ENCODE measurements around the gene FCER1G. TPM values are rescaled to one million over a fixed set of nuclear protein-coding genes. Genes with fewer than 3 reads are reported as not detected.

FCER1G gene
- total and polyA plus RNA-seq, 2 of the 8 experiments (the other 6 are each of a cell fraction or from before 2014, with no cell fraction given): 1.6 TPM; not detected in 1

GRCh38 chr1:161235957-161236775, 21.1 kb downstream of the FCER1G start (continued):
- TF ChIP-seq PHF8 (conservative IDR thresholded peaks at IDR 0.05; ENCODE audit: low read depth, low read length) (no peak), TAF7 (optimal IDR thresholded peaks at IDR 0.05; ENCODE audit: borderline replicate concordance, low read depth, low read length) (no peak), HDAC6 (IDR thresholded peaks at IDR 0.05; ENCODE audit: low read depth, low read length) (no peak), POLR2A (IDR thresholded peaks at IDR 0.05; ENCODE audit: control extremely low read depth in 1 of 2, low read depth in 2 of 2, low read length in 2 of 2) (no peak), TBP (IDR thresholded peaks at IDR 0.05; ENCODE audit: low read depth, low read length) (no peak)
